Neural progenitor cell (in vitro differentiated cells): Measurements from ENCODE around the gene PHF14.

Source experiments
- CTCF ChIP-seq: fragments of 200-600 bp; sonication (generic); IDR thresholded peaks from 2 replicates; pipeline ENCODE4 v1.5.1; 2017; ENCODE audit warnings: antibody characterized with exemption, mild to moderate bottlenecking
- EZH2 ChIP-seq: fragments of 200-600 bp; sonication (generic); IDR thresholded peaks from 2 replicates; pipeline ENCODE4 v1.6.1; 2017; ENCODE audit warnings: antibody characterized with exemption, mild to moderate bottlenecking, moderate library complexity
- EZH2phosphoT487 ChIP-seq: fragments of 200-600 bp; sonication (generic); IDR thresholded peaks from 2 replicates; pipeline ENCODE4 v1.6.1; 2017; ENCODE audit warnings: antibody characterized with exemption

GRCh38 chr7:11207565-11207964 lies 233.9 kb downstream of the PHF14 start:
- TF ChIP-seq EZH2 (no peak), CTCF (no peak), EZH2phosphoT487 (no peak)
